Body of pancreas (tissue), 4 donors: Measurements from ENCODE around the gene LCE3D.

Experiments used
- CTCF ChIP-seq, 7 experiments: fragments of 450-650 bp in 4 of 7; fragments of 200-600 bp in 3 of 7; sonication (generic) in 3 of 7; IDR thresholded peaks; one replicate each; pipeline ENCODE4 v1.5.1; 2016 to 2019; ENCODE audit warnings: antibody characterized with exemption in 7 of 7
- POLR2A ChIP-seq, 3 donors: fragments of 450-650 bp; IDR thresholded peaks; one replicate each; pipeline ENCODE4 v1.6.1; 2016; ENCODE audit warnings: antibody characterized with exemption in 3 of 3, mild to moderate bottlenecking in 2 of 3

- TF ChIP-seq CTCF (IDR thresholded peaks at IDR 0.05) = no peak
- no peak for TF ChIP-seq POLR2A (IDR thresholded peaks at IDR 0.05)
Measured at GRCh38 chr1:152623203-152623844, 43.0 kb upstream of the LCE3D start.
